HCT116 (cell line): Measurements from ENCODE around the gene HOXA7.

ENCODE experiments used
- CBX3 ChIP-seq: IDR thresholded peaks from 2 replicates; pipeline ENCODE4 v1.6.1; 2012; ENCODE audit warnings: low read depth
- CEBPB ChIP-seq: IDR thresholded peaks from 2 replicates; pipeline ENCODE4 v1.6.1; 2012; ENCODE audit warnings: low read depth
- CTCF ChIP-seq, 3 experiments: fragments of 200-600 bp in 1 of 3; sonication (generic) in 1 of 3; IDR thresholded peaks in 2 of 3; conservative IDR thresholded peaks in 1 of 3; 2 replicates each; pipeline ENCODE4 v1.5.1; 2012 to 2017; ENCODE audit warnings: low read depth in 2 of 3, low read length in 2 of 3, antibody characterized with exemption in 1 of 3, borderline replicate concordance in 1 of 3, control low read depth in 1 of 3, mild to moderate bottlenecking in 1 of 3, mixed read lengths in 1 of 3, mixed run types in 1 of 3, moderate library complexity in 1 of 3; ENCODE audit not compliant: insufficient read depth in 1 of 3
- EZH2phosphoT487 ChIP-seq: fragments of 200-600 bp; IDR thresholded peaks from 2 replicates; pipeline ENCODE4 v1.6.1; 2018; ENCODE audit warnings: antibody characterized with exemption, borderline replicate concordance
- MAX ChIP-seq: IDR thresholded peaks from 2 replicates; pipeline ENCODE4 v1.6.1; 2012
- POLR2A ChIP-seq: IDR thresholded peaks from 2 replicates; pipeline ENCODE4 v1.7.0; 2011; ENCODE audit warnings: borderline replicate concordance; ENCODE audit not compliant: insufficient read depth, insufficient read length; ENCODE audit errors: extremely low read depth
- POLR2AphosphoS5 ChIP-seq: IDR thresholded peaks from 2 replicates; pipeline ENCODE4 v1.6.1; 2011; ENCODE audit warnings: mild to moderate bottlenecking, low read depth, low read length, moderate library complexity

- TF ChIP-seq POLR2AphosphoS5 (no peak), CTCF (IDR thresholded peaks at IDR 0.05 in 2 of 3, conservative IDR thresholded peaks at IDR 0.05 in 1 of 3; ENCODE audit: borderline replicate concordance in 1 of 3, insufficient read depth in 1 of 3, low read depth in 2 of 3, low read length in 2 of 3) (no peak), POLR2A (no peak), EZH2phosphoT487 (no peak), CEBPB (no peak), CBX3 (no peak), MAX (no peak)
These were observed 14.4 kb downstream of the HOXA7 start for GRCh38 chr7:27141923-27142579.
